Esophagus muscularis mucosa (tissue), 3 donors: Measurements from ENCODE around the gene ALDOB.

Source experiments
- CTCF ChIP-seq, 3 experiments: fragments of 200-600 bp in 2 of 3; fragments of 450-650 bp in 1 of 3; sonication (generic) in 2 of 3; IDR thresholded peaks; one replicate each; pipeline ENCODE4 v1.5.1; 2017 to 2019; ENCODE audit warnings: antibody characterized with exemption in 3 of 3, mild to moderate bottlenecking in 2 of 3, moderate library complexity in 1 of 3
- POLR2A ChIP-seq: fragments of 450-650 bp; IDR thresholded peaks from one replicate; pipeline ENCODE4 v1.6.1; 2017; ENCODE audit warnings: antibody characterized with exemption, moderate library complexity, mild to moderate bottlenecking, low read depth
- POLR2AphosphoS5 ChIP-seq, 2 donors: sonication (generic); formaldehyde crosslinking; IDR thresholded peaks; one replicate each; pipeline ENCODE4 v1.6.1; 2017; ENCODE audit warnings: antibody characterized with exemption in 2 of 2

- TF ChIP-seq POLR2A (no peak), CTCF (IDR thresholded peaks at IDR 0.05) (no peak), POLR2AphosphoS5 (IDR thresholded peaks at IDR 0.05) (no peak)
These were observed 15.9 kb upstream of the ALDOB start for GRCh38 chr9:101451498-101451897.
